GM18520 (cell line): Measurements from ENCODE around the gene SLC66A1.
"Not testable (repeated sequence)": the region's sequence is repeated elsewhere in the genome, so short reads cannot be mapped to it uniquely, and the experiment has no call there.

ENCODE experiments used
- ATAC-seq: cut with Tn5 transposase; IDR thresholded peaks from one replicate; pipeline ENCODE4 v1.9.1; 2021; ENCODE audit not compliant: unreplicated experiment

Gene SLC66A1

DNA sequence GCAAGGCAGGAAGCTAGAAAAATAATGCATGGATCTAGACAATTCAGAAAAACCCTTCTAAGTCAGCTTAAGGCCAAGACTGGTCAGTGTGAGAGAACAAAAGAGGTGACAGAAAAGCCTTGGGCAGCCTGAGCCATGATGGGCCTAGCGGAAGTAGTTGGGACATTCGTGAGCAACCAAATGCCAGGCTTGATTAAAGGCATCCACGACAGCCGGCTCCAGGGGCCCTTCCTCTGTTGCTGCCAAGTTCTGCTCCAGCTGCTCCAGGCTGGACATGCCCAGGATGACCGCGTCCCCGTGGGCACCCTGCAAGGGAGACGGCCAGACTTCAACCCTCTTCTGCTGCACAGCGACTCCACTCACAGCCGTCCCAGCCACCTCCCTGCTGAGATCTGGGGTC lies 8.0 kb upstream of the SLC66A1 start:
- ATAC-seq: not testable (repeated sequence)

DNA sequence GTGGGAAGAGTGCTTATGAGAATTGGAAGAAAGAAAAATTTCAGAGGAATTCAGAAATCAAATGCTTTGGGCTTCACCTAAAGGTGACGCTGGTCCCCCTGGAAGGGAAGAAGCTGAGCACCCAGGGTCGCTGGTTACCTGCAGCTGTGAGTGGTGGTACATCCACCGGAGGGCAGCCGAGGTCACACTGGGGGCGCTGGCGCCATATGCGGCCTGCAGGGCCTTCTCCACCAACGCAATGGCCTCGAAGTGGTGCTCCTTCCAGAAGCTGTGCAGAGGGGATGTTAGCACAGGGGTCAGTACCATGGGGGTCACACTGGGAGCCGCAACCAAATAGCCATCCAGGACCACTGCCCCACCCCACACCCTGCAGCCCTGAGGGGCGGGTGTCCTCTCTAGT lies 6.2 kb upstream of the SLC66A1 start:
- ATAC-seq: no peak

DNA sequence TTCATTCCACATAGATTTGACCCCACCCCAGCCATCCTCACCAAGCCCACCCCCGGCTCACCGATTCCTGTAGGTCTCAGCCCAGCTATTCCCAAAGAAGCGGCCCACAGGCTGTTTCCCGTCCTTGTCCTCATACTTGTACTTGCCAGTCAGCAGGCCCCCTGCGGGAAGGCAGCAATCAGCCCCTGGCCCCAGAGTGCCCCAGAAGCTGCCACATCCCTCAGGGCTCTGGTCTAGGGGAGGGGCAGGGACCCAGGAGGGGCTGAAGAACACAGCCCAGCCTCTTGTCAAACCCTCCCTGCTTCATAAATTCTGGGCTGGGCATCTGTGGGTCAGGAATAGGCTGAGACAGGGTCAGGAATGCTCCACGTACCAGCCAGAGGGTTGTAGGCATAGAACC lies 5.2 kb upstream of the SLC66A1 start:
- no peak for ATAC-seq

DNA sequence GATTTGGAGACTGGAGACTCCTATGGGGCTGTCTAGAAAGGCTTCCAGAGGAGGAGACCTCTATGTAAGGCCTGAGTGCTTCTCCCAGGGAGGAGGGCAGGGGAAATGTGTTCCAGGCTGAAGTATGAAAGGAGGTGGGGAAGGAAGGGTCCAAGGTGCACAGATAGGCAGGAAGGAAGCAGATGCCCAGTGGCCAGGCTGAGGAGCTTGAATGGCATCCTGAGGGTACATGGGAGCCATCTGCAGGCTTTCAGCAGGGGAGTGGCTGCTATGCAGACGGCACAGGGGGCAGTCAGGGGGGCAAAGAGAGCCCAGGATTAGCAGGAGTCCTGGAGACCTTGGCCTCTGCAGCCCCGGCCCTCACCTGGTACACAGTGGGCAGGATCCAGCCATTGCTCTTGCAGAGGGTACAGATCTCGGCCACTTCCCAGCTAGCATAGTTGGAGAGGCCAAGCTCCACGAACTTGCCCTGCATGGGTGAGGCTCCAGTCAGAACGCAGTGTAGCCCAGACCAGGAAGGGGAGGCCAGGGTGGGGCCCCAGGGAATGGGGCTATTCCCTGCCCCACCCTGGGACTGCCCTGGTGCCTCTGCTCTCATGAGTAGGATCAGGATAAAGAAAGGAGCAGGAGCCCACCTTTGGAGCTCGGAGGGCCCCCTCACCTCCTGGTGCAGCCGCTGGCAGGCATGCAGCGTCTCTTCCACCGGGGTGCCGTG lies 4.2 kb upstream of the SLC66A1 start:
- no peak for ATAC-seq

DNA sequence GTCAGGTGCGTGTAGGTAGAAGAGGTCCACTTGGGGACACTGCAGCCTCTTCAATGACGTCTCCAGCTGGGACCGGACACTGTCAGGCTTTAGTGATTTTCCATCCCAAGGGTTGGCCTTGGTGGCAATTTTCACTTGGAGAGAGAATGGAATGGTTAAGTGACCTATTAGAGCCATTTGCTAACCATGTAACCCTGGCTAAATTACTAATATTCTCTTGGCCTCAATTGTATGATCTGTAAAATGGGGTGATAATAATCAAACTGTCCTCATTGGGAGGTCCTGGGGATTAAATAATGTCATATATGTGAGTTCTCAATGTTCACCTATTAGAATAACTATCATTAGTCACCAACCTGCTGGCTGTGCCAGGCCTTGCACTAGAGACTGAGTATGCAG lies 3.6 kb upstream of the SLC66A1 start:
- ATAC-seq: no peak

DNA sequence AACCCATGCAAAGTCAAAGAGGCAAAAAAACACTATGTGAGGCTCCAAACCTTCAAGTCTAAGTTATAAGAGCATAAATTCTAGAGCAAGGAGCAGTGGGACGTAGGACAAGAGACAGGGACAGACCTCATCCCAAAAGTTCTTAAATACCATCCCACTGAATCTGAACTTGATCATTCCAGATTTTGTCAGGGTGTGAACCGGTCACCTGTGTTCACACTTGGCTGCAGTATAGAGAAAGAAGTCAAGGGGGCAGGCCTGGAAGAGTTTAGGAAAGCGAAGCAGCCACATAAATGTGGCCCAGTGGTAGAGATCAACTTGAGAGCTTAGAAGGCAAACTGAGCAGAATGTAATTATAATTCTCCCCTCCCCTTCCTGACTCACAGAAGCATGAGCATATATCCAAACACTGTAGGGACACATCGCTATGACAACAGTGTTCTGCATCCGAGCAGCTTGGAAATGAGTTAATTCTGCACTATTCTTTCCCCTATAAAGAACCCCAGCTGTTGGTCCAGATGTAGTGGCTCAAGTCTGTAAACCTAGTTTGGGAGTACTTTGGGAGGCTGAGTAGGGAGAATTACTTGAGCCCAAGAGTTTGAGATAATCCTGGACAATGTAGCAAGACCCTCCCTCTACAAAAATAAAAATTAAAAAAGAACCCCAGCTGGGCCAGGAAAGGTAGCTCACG lies 2.9 kb upstream of the SLC66A1 start:
- no peak for ATAC-seq

DNA sequence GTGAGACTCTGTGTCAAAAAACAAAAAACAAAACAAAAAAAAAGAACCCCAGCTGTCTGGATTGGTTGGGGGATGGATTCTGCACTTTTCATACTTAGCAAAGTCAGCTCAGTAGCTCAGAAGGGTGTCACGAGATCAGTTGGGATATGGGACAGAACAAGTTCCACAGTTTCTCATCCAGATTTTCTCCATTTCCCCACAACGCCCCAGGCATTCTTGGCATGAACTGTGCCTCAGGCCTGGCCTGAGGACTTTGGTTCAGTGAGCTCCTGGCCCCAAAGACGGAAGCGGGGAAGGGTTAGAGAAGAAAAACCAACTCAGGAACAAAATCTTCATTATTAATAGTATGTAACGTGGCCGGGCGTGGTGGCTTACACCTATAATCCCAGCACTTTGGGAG lies 2.1 kb upstream of the SLC66A1 start:
- ATAC-seq: no peak

DNA sequence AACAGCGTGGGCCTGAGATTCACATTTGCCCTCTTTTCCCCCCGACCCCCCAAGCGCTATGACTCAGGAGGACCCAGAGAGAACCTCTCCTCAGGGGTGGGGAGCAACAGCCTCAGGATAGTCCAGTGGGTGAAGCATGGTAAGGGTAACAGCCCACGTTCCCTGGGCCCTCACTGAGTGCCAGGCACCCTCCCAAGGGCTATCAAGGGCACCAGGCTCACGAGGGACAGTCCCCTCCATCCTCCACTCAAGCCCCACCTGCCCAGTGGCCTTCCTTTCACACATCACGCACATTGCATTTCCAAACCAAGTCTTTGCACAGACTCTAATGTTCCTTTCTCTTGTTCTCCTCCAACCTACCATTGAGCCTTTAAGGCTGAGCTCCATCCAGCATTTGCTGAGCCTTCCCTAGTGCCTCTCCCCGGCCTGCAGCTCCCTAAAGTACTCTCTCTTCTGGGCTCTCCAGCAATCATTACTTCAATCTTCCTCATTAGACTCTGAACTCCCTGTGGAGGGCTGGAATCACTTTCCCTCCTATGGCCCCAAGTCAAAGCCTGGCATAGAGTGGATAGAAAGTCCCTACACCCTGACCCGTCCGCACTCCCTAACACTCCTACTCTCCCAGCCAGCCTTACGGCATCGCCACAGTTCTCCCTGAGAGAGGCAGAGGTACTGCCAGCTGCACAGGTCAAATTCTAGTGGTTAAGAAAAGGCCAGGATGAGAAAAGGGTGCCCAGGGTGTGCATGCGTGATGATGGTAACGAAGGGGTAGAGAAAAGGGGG lies 1.2 kb upstream of the SLC66A1 start:
- no peak for ATAC-seq

DNA sequence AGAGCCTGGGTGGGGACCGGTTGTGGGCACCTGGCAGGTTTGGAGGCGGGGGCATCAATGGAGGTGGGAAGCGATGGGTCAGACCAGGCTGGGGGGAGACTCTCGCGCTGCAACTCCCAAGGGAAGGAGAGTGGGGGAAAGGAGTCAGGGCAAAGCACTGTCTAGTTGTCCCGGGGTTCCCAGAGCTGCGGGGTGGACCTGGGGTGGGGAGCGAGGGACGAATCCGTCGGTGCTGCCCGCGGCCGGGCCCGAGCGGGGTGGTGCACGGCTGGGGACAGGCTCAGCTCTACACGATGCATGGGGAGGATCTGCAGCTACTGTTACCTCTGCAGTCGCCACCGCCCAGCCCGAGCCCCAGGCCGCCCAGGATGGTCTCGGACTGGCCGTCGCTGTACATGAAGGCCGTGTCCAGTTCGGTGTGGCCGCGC lies 609 bp upstream of the SLC66A1 start:
- ATAC-seq: no peak

DNA sequence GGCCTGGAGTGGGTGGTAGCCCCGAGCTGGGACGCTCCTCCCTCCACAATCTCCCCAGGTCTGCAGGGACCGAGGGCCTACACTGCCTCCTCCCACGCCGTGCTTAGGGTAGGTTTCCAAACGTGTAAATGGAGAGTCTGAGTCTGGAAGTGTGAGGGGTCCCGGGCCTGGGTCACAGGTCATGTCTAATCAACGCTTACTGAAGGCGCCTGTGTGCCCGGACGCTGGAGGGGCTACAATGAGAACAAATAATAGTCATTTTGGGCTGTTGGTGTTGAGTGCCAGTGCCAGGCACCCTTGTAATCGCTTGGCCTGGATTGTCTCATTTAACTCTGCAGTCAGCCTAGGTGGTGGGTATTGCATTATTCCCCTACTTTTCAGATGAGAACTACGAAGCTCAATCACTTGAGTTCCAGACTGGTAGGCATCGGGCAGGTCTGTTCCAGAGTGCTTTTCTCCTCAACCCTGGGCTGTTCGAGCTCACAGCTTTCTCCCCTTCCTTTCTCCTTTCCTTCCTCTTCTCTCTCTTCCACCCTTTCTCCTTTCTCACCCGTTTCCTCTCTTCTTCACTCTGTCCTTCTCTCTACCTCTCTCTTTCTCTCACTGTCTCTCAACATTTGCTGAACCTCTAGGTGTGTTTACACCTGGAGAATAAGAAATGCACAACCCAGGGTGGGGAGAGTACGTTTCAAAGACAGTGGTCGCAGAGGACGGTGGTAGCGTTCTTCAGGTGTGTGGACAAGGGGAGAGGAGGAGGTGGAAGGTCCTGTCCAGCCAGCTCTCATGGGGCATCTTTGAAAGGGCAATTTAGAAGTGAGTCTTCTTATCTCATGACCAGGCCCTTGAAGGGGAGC lies 883 bp downstream of the SLC66A1 start:
- no peak for ATAC-seq

DNA sequence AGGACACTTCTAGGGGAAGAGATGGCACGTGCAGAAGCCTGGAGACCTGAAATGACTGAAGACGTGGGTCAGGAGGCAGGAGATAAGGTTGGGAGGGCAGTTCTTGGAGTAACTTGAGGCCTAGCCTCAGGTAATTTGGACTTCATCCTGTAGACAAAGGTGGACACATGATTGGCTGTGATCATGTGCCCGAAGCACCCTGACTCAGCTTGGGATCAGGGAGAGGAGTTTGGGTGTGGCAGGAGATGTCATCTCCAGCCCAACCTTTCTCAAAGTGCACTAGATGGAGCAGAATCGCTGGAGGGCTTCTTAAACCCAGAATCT lies 1.5 kb downstream of the SLC66A1 start:
- ATAC-seq: no peak

DNA sequence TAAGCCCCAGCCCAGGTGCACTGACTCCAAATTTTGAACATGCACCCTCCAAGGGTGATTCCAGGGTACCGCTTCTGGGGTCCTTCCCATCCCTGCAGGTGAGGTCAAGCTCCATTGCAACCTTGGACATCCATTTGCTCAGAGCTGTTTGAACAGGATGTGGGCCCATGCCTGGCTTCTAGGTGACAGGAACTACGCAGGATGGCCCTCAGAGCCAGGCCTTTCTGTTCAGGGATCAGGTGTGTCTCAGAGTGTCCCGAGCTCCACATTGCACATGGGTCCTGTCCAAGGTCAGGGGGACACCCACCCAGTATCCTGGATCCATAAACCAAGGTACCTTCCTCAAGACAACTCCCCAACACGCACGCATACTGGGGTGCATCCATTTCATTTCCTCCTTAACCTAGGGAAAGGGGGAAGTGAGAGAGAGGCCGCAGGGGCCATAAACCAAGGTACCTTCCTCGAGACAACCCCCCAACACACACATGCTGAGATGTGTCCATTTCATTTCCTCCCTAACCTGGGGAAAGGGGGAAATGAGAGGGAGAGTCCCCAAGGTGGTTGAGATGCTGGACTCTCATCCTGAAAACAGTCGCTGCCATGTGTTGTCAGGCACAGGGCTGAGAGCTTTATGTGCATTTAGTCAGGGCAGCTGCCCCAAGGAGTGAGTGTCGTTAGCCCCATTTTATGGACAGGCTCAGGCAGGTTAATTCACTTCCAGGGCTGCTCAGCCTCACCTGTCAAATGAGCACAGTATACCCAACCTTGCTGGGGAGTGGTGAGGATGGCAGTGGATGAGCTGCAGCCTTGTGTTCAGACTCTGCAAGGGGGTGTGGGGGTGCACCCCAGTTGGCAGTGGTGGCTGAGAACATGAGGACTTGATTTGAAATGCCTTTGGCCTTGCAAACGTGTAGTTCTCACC lies 2.1 kb downstream of the SLC66A1 start:
- no peak for ATAC-seq

DNA sequence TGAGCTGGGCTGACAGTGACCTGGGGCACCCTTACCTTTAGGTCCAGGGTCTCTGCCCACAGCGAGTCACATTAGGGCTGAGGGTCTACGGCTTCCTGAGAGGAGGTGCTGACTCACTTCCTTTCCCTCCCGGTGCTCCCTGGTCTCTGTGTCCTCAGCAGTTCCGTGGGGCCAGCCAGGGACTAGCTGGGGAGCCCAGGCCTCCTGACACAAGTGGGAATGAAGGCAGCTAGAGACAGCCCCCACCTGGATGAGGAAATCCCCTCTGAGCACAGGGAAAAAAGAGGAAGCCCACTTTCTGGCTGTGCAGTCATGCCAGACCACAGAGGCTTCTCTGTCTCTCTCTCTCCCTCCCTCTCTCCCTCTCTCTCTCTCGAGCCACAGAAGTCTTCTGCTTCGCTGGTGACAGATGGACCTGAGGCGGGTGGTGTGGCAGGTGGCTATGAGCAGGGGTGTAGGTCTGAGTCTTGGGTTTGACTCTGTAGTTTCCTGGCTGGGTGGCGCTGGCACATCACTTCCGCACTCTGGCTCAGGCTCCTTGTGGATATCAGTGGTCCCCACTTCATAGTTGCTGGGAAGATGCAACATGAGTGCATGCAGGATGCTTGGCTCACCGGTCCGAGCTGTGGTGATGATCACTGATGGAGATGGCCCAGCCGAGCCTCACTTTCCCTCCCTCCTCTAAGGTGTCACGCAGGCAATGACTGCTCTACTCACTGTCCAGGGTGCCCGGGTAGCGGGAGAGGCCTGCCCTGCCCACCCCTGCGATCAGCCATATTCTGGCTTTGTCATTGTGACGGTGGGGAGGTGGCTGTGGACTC lies 3.5 kb downstream of the SLC66A1 start:
- no peak for ATAC-seq

DNA sequence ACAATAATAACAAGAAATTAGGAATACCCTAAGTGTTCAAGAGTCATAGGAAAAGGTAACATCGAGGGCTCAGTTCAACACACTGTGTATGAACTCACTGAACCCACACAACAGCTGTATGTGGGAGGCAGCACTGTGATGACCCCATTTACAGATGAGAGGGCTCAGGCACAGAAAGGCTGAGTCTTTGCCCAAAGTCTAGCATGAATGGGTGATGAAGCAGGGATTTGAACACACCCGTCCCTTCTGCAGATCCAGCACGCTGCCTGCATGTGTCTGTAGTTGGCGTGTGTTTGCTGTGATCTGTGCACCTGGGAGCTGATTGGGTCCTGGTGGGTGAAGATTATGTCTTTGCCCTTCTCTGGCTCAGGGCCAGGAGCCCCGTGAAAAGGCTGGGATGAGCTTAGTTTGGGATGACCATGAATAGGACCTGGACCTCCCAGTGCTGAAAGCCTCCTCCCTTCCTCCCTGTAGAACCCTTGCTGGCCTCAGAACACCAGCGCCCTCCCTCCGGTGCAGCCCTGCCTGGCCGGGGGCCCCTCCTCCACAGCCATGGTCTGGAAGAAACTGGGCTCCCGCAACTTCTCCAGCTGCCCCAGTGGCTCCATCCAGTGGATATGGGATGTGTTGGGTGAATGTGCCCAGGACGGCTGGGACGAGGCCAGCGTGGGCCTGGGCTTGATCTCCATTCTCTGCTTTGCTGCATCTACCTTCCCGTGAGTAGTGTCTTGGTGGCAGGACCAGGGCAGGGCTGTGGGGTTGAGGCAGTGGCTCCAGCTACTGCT lies 5.2 kb downstream of the SLC66A1 start:
- no peak for ATAC-seq

DNA sequence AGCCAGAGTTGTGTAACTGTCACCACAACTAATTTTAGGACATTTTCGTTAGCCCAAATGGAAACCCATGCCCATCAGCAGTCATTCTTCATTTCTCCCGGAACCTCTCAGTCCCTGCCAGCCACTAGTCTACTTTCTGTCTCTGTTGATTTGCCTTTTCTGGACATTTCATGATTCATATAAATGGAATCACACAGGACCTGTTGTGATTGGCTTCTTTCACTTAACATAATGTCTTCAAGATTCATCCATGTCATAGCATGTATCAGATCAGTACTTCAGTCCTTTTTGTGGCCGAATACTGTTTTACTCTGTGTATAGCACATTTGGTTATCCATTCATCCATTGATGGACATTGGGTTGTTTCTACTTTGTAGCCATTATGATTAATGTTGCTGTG lies 7.1 kb downstream of the SLC66A1 start:
- no peak for ATAC-seq

DNA sequence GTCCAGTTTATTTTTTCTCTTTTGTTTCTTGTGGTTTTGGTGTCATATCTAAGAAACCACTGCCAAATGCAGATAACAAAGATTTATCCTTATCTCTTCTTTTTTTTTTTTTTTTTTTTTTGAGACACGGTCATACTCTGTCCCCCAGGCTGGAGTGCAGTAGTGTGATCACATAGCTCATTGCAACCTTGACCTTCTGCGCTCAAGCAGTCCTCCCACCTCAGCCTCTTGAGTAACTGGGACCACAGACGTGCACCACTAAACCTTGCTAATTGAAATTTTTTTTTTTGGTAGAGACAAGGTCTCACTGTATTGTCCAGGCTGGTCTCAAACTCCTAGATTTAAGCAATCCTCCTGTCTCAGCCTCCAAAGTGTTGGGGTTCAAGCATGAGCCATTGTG lies 8.9 kb downstream of the SLC66A1 start:
- no peak for ATAC-seq

DNA sequence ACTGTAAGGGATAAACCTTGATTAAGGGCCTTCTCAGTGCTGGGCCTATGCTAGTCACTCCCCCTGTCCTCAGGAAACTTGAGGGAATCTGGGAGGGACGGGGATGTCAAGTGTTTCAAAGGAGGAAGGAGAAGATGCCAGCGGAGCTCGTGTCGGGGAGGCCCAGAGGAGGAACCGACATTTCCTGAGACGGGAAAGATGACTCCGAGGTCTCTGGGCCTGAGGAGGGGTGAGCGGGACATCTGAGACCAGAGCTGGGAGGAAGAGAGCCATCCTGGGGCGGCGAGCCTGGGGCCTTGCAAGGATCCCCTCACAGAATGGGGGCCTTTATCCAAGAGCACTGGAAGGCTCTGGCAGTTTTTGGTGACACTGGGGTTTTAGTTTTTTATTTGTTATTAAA lies 10.4 kb downstream of the SLC66A1 start:
- no peak for ATAC-seq

DNA sequence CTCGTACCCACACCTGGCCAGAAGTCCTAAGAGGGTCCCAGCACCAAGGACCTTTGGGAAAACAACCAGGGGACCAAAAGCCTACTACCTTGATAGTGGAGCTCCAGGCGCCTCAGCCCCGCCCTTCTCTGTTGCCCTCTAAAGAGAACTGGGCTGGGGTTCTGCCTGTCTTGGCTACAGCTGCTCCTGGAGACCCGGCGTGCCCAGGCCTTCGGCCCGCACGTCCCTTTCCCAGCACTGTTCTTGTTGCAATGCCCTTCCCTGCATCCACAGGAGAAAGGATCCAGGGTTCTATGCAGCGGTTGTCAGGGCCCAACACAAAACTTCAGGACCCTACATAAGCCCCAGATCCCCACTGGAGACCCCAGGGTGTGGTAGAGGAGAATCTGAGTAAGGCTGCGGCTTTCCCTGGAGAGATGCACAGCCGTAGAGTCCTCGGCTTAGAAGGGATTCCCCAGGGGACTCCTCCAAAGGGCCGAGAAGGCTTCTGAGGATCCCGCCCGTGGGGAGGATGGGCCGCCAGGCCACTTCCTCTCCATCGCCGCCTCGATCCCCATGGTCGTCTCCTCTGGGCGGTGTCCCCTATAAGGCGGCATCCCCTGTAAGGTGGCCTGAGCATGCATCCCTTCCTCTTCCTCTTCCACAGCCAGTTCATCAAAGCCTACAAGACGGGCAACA lies 12.0 kb downstream of the SLC66A1 start:
- no peak for ATAC-seq
